Measurements from ENCODE around the gene DBI.
A peak's percentile ranks its signal among the peaks of the same experiment; 100 is the strongest.

DBI gene

DNA sequence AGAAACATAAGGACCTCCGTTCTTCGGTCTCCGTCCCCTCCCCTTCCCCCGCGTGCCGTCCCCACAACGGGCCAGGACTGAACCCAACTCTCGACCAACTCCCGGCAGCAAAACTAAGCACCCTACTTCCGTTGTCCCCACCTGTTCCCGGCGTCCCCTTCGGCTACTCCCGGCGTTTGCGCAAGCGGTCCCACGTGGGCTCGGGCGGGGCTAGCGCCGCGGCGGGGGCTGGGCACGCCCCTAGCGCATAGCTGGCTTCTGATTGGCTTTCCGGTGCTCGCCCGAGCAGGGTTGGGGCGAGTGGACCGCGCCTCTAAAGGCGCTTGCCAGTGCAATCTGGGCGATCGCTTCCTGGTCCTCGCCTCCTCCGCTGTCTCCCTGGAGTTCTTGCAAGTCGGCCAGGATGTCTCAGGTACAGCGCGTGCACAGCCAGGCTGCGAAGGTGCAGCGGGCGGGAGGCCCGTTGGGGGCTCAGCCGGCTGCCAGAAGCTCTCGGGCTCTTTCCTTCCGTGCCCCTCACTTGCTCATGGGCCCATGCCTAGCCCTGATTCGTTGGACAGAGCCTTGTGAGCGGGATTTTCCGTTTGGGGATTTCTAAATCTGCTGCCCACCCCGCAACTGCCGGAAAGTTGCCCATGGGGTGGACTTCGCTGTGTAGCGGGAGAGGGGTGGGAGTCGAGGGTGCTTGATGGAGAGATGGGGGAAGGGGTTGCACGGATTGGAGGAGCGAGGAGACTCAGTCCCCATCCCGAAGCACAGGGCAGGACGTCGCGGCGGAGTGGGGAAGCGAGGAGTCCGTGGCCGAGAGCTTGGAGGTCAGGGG, at the start of gene DBI, which contains the start of gene C2orf76:
Gene DBI (plus strand): TSS at position 329 of the 823 bp plus-strand sequence. CDS start 75 bp downstream, at position 404.
Gene C2orf76 (minus strand): TSS at position 186 of the 823 bp plus-strand sequence. CDS start 26,875 bp downstream, outside the sequence.
- DNase-seq (ENCODE audit: low spot score): peak; percentile 96

DNA sequence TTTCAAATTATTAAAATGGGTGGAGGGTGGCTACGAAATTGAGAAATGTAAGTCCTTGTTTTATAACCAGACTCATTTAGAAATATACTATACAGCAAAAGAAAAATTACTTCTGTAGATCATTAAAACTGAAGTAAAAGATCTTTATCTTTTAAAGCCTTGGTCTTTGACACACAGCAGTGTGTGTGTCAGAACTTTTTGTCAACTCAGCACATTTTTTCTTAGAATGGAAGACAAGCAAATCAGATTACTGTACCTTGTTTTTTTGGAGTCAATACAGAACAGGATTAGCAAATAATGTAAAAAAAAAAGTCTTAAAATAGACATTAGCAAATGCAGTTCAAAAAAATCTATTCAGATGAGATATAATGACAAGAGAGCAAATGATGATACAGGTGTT, 49.2 kb upstream of the DBI start:
- no peak for DNase-seq (ENCODE audit: low spot score)

DNA sequence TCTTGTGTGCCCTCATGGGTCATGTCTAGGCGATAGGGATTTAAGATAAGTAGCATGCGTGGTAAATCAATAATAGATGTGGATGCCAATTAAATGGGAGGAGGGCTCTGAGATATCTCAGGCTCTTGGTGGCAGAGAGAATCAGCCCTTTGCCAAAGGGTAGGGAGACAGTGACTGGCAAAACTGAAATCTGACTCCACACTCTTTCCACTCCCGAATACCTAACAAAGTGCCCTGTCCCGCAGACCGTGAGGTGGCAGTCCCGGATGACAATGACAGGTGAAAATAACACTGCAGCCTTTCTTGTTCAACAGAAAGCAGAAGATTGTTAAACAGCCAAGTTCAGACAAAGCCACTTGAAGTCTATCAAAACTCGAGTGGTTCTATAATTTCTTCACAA, 47.2 kb upstream of the DBI start:
- DNase-seq (ENCODE audit: low spot score): no peak

DNA sequence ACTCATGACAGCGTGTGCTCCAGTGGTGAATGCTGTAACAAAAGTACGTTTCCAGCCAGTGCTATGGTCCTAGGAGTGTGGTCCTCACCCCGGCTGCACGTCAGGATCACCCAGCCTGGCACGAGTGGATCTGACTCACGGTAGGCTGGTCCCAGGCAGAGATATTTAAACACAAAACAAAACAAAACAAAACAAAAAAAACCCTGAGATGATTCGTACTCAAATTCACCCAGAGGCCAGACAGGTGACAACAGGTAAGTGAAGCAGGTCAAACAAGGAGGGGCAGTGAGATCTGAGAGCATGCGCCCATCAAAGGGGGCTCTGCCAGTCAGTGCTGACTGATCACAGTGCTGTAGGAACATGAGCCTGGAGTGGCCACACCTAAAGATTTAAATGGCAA, 43.3 kb upstream of the DBI start:
- DNase-seq (ENCODE audit: low spot score): no peak

DNA sequence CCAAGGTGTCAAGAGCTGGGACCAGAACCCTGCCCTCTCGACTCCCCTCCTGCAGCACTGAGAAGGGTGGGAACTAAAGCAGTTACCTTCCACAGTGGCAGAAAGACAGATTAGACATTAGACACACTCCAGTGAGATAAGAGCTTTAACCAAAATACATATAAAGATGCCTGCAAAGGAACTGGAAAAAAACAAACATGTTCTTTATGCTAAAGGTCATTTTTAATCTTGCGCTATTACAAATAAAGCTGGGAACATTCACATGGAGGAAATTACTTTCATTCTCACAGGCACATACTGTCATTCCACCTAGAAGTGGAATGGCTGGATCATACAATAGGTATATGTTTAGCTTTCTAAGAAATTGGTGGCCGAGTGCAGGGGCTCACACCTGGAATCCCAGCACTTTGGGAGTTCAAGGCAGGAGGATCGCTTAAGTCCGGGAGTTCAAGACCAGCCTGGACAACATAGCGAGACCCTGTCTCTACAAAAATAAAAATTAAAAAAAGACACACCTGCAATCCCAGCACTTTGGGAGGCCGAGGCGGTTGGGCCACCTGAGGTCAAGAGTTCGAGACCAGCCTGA, 42.0 kb upstream of the DBI start:
- no peak for DNase-seq (ENCODE audit: low spot score)

DNA sequence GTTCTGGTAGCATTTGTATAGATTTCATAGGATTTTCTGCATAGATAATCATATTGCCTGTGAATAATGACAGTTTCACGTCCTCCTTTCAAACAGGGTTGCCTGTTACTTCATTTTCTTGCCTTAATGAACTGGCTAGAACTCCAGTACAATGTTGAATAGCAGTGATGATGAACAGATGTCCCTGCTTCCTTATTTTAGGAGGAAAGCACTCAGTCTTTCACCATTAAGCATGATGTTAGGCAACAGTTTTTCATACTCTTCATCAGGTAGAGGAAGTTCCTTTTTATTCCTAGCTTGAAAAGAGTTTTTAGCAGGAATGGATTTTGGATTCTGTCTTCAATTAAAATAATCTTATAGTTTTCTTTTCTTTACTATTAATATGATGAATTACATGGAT, 39.8 kb upstream of the DBI start:
- DNase-seq (ENCODE audit: low spot score): peak; percentile 34

DNA sequence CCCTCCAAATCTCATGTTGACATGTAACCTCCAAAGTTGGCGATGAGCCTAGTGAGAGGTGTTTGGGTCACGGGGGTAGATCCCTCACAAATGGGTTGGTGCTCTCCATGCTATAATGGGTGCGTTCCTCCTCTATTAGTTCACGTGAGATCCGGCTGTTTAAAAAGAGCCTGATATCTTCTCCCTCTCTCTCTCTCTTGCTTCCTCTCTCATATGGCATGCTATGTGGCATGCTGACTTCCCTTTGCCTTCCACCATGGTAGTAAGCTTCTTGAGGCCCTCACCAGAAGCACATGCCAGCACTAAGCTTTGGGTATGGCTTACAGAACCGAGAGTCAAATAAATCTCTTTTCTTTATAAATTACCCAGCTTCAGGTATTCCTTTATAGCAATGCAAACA, 39.3 kb upstream of the DBI start:
- no peak for DNase-seq (ENCODE audit: low spot score)

DNA sequence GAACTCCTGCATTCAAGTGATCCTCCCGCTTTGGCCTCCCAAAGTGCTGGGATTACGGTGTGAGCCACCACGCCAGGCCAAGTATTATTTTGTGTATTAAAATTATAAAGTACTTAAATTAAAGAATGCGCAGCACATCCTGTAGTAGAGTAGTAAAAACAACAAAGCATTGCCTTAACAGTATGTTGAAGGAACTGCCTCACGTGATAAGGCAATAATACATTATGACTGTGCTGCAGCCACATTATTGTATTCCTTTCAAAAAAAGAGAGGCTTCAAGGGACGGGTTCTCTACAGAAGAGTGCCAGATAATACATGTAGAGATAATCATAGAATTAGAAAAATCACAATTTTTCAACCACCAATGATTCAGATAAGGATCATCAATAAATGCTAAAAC, 33.8 kb upstream of the DBI start:
- no peak for DNase-seq (ENCODE audit: low spot score)

DNA sequence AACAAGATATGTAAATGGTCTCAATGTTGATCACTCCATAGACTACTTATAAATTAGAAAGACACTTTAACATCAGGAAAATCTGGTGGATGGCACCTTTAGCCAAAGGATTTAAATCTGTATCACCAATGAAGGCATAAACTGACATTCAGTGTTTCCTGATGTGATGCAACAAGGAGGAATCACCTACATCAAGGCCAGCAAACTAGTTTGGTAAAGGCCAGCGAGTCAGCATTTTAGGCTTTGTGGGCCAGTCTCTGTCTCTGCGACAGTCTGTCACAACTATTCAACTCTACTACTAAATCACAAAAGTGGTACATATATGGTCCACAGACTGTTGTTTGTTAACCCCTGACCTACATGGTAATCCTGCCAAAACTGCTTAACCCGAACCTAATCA, 33.4 kb upstream of the DBI start:
- DNase-seq (ENCODE audit: low spot score): no peak

DNA sequence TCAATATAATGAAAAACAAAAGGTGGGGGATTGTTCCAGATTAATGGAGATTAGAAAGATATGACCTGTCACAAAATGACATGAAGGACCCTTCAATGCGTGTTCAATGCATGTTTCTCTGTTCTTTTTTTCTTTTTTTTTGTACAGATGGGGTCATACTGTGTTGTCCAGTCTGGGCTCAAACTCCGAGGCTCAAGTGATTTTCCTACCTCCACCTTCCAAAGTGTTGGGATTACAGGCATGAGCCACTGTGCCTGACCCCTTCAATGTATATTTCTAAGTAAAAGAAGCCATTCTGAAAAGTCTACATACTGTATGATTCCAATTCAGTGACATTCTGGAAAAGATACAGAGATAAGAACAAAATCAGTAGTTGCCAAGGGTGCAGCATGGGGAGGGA, 32.9 kb upstream of the DBI start:
- DNase-seq (ENCODE audit: low spot score): no peak

DNA sequence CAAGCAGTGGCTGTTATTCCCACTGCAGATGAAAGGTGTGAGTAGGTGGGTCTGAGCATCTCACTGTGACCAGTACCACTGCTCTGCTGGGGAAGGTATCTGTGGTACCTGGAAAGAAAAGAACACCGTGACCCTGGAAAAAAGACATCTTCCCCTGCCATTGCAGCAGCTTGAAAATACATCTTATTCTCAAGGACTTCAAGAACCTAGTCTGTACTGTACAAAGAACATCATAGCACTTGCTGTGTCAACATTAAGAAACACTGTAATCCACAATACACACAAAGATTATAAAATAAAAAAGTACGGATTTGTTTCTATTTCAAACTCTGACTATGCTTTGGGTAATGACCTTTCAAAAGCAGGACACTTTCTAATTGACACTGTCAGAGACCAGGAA, 29.0 kb upstream of the DBI start:
- DNase-seq (ENCODE audit: low spot score): no peak

DNA sequence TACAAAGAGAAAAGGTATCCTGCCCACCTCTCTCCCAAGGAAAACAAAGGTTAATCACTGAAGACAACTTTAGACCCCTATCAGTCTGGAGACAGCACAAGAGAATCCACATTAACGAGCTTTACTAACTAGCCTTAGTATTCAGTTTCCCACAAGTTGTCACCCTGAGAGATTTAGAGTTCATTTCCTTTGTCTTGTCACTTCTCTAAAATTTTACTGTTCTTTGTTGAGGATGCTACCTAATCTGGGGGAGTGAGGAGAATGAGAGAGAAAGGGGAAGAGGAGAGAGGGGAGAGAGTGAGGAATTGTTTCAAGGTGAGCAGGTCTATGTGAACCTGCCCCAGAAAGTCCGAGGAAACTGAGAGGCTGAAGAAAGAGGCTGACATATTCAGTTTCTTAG, 28.5 kb upstream of the DBI start:
- no peak for DNase-seq (ENCODE audit: low spot score)

DNA sequence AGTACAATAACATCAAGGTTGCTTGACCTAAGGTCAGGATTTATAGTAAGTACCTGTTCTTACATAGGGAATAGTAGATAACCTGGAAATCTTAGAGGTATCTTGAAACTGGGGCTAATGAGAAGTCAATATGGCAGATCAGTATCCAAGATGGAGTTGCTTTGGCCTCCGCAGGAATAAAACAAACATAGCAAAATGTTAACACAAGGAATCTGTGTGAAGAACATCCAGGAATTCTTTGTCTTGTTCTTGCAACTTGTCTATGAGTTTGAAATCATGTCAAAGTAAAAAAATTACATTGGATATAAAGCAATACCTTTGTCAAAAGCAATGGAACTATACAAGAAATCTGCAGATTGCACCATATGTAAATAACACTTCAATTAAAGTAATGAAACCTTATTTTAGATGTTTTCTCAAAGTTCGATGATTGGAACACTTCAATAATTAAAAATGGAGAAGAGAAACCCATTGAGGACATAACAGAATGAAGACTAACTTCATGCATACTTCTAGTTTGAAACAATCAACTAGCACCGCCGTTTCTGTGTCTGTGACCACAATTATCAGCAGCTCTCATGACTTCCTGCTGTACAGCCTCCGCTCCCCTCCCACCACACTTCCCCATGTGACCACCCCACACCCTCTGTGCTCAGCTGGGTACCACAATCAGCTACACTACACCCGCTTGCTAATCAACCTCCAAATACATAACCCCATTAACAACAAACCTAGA, 27.8 kb upstream of the DBI start:
- peak; percentile 25 for DNase-seq (ENCODE audit: low spot score)

DNA sequence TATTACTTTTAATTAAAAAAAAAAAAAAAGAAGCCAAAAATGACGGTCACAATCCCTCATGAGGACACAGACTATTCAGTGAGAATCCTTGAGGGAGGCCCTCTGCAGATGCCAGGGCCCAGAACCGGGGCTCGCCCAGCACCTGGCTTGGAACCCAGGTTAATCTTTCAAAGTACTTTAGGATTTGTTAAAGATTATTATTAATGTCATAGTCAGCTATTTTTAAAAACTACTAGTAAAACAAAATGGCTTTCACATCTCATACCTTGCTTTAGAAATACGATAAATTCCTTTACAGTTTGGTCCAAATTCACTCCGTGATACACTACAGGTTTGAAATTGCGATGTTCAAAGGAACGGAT, 27.2 kb upstream of the DBI start:
- no peak for DNase-seq (ENCODE audit: low spot score)

DNA sequence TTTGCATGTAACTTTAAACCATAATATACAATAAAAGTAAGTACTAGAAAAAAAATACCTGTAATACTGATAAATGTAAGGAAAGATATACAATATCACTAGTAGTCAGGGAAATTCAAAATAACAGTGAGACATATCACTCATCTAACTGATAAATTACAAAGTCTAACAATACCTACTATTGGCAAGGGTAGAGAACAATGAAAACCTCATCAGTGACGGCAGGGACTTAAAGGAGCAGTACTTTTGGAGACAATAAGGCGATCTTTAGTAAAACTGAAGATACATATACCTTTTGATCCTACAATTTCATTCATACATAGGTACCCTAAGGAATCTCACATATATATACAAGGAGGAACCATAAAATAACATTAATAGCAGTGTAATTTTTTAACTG, 25.1 kb upstream of the DBI start:
- DNase-seq (ENCODE audit: low spot score): no peak

DNA sequence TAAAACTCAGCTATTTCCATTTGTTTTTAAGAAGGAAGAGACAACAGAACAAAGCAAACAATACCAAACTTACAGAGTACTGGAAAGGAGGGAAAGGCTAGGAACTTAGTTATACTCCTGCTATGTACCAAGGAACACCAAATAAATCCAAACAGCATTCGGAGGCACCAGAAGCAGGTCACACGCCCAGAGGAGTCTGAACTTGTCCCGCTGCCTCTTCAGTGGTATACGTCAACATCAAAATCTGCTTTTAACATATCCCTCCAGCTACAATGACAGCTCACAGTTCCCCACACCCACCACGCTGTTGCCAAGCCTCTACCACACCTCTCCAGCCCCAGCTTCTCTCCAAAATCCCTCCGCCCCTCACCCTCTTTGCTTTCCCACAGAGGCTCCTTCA, 17.5 kb upstream of the DBI start:
- DNase-seq (ENCODE audit: low spot score): no peak

DNA sequence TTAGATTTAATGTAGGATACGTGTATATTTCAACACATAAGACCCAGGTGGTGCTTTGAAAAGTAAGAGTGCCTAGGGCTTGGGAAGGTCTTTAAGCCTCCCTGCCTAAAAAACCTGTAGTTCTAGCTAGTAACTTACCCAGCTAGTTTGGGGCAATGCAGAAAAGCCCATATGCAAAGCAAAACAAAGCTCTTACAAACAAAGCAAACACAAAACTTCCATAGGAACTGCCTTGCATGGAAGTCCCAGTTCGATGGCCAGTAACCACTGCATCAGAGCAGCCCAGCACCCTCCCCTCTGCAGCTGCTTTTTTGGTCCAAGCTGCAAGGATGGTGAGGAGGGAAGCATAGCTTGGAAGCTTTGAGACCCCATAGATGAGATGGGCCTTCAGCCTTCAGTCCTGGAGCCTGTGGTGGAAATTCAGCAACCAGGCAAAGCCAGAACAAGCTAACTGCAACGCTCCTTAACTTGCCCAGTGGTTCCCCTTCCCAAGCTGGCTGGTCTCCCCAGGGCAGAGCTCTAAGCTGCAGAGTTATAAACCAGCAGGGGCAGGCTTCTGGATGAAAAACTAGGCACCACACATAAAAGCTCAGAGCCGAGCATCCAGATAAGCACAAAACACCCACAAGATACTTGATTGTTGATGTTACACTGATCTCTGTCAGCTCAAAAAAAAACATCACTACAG, 16.3 kb upstream of the DBI start:
- no peak for DNase-seq (ENCODE audit: low spot score)

DNA sequence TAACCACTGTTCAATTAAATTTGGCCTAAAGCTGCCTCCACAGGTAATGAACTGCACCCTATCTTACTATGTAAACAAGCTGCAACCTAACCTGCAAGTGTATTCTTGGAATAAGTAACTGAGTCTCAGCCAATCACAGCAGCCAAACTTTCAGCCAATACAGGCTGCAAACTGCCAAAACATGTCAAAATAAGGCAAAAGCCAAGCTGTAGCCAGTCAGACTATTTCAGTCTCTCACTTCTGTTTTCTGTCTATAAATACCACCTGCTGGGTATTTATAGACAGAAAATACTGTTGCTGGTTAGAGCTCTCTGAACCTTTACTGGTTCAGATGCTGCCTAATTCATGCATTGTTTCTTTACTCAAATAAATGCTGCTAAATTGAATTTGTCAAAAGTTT, 14.4 kb upstream of the DBI start:
- DNase-seq (ENCODE audit: low spot score): peak; percentile 54

DNA sequence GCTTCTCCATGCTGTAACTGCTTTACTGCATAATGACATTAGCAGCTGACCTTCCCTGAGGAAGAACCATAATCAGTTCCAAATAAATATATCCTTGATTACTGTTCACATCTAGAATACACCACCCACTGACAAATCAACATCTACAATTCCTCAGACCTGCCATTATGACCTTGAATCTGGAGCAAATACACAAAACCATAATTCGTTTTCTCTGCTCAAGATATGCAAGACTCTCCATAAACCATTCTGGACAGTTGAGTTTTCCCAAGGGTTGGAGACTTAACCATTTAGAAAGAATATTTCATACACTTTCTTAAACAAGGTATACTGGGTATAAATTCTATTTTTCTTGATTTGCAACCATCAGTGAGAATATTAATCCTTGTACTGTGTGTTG, 11.9 kb upstream of the DBI start:
- no peak for DNase-seq (ENCODE audit: low spot score)

DNA sequence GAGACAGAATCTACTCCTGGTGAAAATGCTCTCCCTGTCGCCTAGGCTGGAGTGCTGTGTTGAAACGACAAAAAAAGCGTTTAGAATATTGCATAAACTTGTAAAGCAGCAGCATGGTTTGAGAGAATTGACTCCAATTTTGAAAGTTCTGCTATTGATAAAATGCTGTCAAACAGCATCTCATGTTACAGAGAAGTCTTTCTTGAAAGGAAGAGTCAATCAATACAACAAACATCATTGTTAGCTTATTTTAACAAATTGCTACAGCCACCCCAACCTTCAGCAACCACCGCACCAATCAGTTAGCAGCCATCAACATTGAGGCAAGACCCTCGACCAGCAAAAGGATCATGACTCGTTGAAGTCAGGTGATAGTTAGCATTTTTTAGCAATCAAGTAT, 7.0 kb upstream of the DBI start:
- DNase-seq (ENCODE audit: low spot score): no peak

DNA sequence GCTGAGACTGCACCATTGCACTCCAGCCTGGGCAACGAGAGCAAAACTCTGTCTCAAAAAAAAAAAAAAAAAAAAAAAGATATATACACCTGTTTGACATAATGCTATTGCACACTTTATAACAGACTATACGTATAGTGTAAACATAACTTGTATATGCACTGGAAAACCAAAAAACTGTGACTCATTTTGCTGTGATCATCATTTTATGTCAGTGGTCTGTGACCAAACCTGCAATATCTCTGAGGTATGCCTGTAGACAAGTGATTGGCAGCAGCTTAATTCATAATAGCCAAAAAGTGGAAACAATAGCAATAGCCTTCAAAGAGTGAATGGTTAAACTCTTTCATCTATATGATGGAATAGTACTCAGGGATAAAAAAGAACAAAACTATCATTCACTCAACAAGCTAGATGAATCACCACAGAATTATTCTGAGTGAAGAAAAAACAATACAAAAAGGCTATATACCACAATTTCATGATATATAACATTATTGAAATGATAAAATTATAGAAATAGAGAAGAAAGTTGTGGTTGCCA, 6.3 kb upstream of the DBI start:
- no peak for DNase-seq (ENCODE audit: low spot score)

DNA sequence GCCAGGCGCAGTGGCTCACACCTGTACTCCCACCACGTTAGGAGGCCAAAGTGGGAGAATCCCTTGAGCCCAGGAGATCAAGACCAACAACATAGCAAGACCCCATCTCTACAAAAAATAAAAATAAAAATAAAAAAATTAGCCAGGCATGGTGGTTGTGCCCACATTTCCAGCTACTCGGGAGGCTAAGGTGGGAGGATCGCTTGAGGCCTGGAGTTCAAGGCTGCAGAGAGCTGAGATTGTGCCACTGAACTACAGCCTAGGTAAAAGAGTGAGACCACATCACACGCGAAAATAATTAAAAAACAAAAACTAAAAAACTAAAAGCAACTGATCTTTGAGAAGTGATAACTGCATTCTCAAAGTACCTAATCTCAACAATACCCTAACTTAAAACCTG, 2.0 kb upstream of the DBI start:
- no peak for DNase-seq (ENCODE audit: low spot score)
